ENCODE measurements around the gene ZNF367. TPM values are rescaled to one million over a fixed set of nuclear protein-coding genes. Genes with fewer than 3 reads are reported as not detected.

Gene ZNF367
- polyA plus RNA-seq, 1 of the 3 experiments (the other 2 are of a cell fraction), result 1.5 TPM

DNA sequence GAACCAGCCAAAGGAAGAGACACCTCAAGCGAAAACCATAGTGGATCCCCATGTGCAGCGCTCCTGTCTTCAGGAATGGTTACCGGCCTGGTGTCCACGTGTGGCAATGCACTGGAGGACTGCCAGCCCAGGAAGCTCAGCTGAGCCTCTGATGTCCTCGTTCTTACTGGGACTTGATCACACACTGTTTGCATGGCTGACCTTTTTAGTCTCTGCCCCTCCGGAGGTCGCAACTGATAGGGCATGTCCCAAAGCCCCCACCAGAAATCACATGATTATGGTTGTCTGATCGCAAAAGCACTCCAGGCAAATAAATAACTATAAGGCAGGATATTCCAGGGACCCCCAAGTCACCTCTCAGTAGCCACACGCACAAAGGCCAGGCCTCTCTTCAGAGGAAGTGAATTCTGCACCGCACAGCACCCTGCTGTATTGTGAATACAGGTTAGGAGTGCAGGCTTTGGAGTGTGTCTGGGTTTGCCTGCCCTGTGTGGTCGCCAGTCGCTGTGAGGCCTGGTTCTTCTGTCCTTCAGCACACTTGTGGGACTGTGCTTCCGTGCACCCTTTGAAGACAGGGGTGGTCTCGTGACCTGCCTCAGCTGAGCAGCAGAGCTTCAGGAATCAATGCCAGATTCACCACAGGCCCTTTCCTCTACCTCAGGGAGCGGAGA is 18.4 kb upstream of the ZNF367 start:
- TF ChIP-seq RXRA (IDR thresholded peaks at IDR 0.05; ENCODE audit: borderline replicate concordance, low read depth), result no peak
- TF ChIP-seq SMC3 (IDR thresholded peaks at IDR 0.05; ENCODE audit: low read depth, low read length), result no peak
- no peak for TF ChIP-seq CHD2 (IDR thresholded peaks at IDR 0.05; ENCODE audit: low read length, partially characterized antibody)
- TF ChIP-seq MXI1 (IDR thresholded peaks at IDR 0.05; ENCODE audit: low read depth, low read length), result no peak
- TF ChIP-seq RCOR1 (IDR thresholded peaks at IDR 0.05; ENCODE audit: low read length), result no peak
- TF ChIP-seq, protein P1, sequence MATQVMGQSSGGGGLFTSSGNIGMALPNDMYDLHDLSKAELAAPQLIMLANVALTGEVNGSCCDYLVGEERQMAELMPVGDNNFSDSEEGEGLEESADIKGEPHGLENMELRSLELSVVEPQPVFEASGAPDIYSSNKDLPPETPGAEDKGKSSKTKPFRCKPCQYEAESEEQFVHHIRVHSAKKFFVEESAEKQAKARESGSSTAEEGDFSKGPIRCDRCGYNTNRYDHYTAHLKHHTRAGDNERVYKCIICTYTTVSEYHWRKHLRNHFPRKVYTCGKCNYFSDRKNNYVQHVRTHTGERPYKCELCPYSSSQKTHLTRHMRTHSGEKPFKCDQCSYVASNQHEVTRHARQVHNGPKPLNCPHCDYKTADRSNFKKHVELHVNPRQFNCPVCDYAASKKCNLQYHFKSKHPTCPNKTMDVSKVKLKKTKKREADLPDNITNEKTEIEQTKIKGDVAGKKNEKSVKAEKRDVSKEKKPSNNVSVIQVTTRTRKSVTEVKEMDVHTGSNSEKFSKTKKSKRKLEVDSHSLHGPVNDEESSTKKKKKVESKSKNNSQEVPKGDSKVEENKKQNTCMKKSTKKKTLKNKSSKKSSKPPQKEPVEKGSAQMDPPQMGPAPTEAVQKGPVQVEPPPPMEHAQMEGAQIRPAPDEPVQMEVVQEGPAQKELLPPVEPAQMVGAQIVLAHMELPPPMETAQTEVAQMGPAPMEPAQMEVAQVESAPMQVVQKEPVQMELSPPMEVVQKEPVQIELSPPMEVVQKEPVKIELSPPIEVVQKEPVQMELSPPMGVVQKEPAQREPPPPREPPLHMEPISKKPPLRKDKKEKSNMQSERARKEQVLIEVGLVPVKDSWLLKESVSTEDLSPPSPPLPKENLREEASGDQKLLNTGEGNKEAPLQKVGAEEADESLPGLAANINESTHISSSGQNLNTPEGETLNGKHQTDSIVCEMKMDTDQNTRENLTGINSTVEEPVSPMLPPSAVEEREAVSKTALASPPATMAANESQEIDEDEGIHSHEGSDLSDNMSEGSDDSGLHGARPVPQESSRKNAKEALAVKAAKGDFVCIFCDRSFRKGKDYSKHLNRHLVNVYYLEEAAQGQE (IDR thresholded peaks at IDR 0.05; ENCODE audit: low read depth, low read length), result no peak
- TF ChIP-seq MEF2A (IDR thresholded peaks at IDR 0.05; ENCODE audit: borderline replicate concordance, low read depth), result no peak
- no peak for TF ChIP-seq FOSL2 (IDR thresholded peaks at IDR 0.05; ENCODE audit: borderline replicate concordance, low read depth)
- TF ChIP-seq YY1 (IDR thresholded peaks at IDR 0.05; ENCODE audit: low read depth), result no peak
- no peaks in the 10 kb centered on the region for H3K9me3 ChIP-seq
- no peaks in the 10 kb centered on the region for H3K79me2 ChIP-seq (ENCODE audit: insufficient read depth)
- no peaks in the 10 kb centered on the region for H4K20me1 ChIP-seq (ENCODE audit: insufficient read depth)
- DNase-seq, result no peak
- no peaks in the 10 kb centered on the region for H3F3A ChIP-seq (replicated peaks; ENCODE audit: insufficient read depth)
- 86% methylated on average over 12 of the region's 15 CpGs for WGBS (ENCODE audit: low lambda C conversion rate)
- POLR2A ChIA-PET, result no interaction called here
- no peak overlapping the region for H3K27ac ChIP-seq (ENCODE audit: low read depth in 2 of 2, low read length in 1 of 2)
- CTCF ChIA-PET, result no interaction called here
- no peak overlapping the region for H3K4me2 ChIP-seq
- no peak overlapping the region for H3K4me3 ChIP-seq (ENCODE audit: low read depth in 2 of 2, low read length in 1 of 2)
- H3K9me2 ChIP-seq, result no peaks in the 10 kb centered on the region
- H3K36me3 ChIP-seq (replicated peaks in 1 of 2; ENCODE audit: control insufficient read depth in 1 of 2, insufficient read depth in 2 of 2, low read length in 1 of 2), result no peaks in the 10 kb centered on the region
- no peak overlapping the region for H2AFZ ChIP-seq (ENCODE audit: low read depth)
- H3K9ac ChIP-seq, result no peak overlapping the region
- no peaks in the 10 kb centered on the region for H3K4me1 ChIP-seq (ENCODE audit: control insufficient read depth in 1 of 2, insufficient read depth in 2 of 2, low read depth in 1 of 2, low read length in 1 of 2)
- H3K27me3 ChIP-seq (ENCODE audit: insufficient read depth), result no peaks in the 10 kb centered on the region

DNA sequence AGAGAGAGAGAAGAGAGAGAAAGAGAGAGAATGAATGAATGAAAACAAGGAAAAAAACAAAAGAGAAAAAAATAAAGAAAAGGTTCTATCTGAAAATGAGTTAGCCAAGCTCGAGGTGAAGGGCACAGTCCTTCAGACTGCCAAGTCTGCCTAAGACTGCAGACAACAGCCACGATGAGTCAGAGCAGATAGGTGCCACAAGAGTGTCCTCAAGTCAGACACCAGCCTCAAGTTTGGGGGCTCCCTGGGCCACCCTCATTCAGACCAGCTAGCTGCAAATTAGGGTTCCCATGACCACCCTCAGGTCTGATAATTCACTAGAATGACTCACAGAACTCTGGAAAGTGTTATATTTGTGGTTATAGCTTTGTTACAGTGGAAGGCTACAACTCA is 17.9 kb upstream of the ZNF367 start:
- Histone ChIP-seq H3K4me3 (ENCODE audit: low read depth in 2 of 2, low read length in 1 of 2) (no peak overlapping the region), H3F3A (replicated peaks; ENCODE audit: insufficient read depth) (no peaks in the 10 kb centered on the region), H3K9ac (no peak overlapping the region), H4K20me1 (ENCODE audit: insufficient read depth) (no peaks in the 10 kb centered on the region), H3K4me1 (ENCODE audit: control insufficient read depth in 1 of 2, insufficient read depth in 2 of 2, low read depth in 1 of 2, low read length in 1 of 2) (no peaks in the 10 kb centered on the region), H3K9me3 (no peaks in the 10 kb centered on the region), H3K27me3 (ENCODE audit: insufficient read depth) (no peaks in the 10 kb centered on the region), H3K79me2 (ENCODE audit: insufficient read depth) (no peaks in the 10 kb centered on the region), H2AFZ (ENCODE audit: low read depth) (no peak overlapping the region), H3K27ac (ENCODE audit: low read depth in 2 of 2, low read length in 1 of 2) (no peak overlapping the region), H3K36me3 (replicated peaks in 1 of 2; ENCODE audit: control insufficient read depth in 1 of 2, insufficient read depth in 2 of 2, low read length in 1 of 2) (no peaks in the 10 kb centered on the region), H3K9me2 (no peaks in the 10 kb centered on the region), H3K4me2 (no peak overlapping the region)
- ChIA-PET CTCF (no interaction called here), POLR2A (no interaction called here)
- no peak for DNase-seq
- WGBS (ENCODE audit: low lambda C conversion rate), result 54% methylated on average over 2 of the region's 2 CpGs
- TF ChIP-seq RAD21 (IDR thresholded peaks at IDR 0.05; ENCODE audit: low read length), result no peak
- no peak for TF ChIP-seq ELF1 (IDR thresholded peaks at IDR 0.05)
- no peak for TF ChIP-seq TAF1 (IDR thresholded peaks at IDR 0.05; ENCODE audit: borderline replicate concordance, low read depth, low read length)
- TF ChIP-seq, protein P2, sequence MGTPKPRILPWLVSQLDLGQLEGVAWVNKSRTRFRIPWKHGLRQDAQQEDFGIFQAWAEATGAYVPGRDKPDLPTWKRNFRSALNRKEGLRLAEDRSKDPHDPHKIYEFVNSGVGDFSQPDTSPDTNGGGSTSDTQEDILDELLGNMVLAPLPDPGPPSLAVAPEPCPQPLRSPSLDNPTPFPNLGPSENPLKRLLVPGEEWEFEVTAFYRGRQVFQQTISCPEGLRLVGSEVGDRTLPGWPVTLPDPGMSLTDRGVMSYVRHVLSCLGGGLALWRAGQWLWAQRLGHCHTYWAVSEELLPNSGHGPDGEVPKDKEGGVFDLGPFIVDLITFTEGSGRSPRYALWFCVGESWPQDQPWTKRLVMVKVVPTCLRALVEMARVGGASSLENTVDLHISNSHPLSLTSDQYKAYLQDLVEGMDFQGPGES (IDR thresholded peaks at IDR 0.05; ENCODE audit: low read depth, low read length), result no peak
- TF ChIP-seq, protein P3, sequence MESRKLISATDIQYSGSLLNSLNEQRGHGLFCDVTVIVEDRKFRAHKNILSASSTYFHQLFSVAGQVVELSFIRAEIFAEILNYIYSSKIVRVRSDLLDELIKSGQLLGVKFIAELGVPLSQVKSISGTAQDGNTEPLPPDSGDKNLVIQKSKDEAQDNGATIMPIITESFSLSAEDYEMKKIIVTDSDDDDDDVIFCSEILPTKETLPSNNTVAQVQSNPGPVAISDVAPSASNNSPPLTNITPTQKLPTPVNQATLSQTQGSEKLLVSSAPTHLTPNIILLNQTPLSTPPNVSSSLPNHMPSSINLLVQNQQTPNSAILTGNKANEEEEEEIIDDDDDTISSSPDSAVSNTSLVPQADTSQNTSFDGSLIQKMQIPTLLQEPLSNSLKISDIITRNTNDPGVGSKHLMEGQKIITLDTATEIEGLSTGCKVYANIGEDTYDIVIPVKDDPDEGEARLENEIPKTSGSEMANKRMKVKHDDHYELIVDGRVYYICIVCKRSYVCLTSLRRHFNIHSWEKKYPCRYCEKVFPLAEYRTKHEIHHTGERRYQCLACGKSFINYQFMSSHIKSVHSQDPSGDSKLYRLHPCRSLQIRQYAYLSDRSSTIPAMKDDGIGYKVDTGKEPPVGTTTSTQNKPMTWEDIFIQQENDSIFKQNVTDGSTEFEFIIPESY (IDR thresholded peaks at IDR 0.05; ENCODE audit: borderline replicate concordance, low read depth), result no peak
- TF ChIP-seq SIN3A (IDR thresholded peaks at IDR 0.05; ENCODE audit: borderline replicate concordance, low read depth, low read length), result no peak
- no peak for TF ChIP-seq YY1 (IDR thresholded peaks at IDR 0.05; ENCODE audit: low read depth)
- no peak for TF ChIP-seq EP300 (IDR thresholded peaks at IDR 0.05; ENCODE audit: borderline replicate concordance in 1 of 2, low read depth in 1 of 2, low read length in 1 of 2)
- TF ChIP-seq, protein P4, sequence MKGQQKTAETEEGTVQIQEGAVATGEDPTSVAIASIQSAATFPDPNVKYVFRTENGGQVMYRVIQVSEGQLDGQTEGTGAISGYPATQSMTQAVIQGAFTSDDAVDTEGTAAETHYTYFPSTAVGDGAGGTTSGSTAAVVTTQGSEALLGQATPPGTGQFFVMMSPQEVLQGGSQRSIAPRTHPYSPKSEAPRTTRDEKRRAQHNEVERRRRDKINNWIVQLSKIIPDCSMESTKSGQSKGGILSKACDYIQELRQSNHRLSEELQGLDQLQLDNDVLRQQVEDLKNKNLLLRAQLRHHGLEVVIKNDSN (IDR thresholded peaks at IDR 0.05; ENCODE audit: borderline replicate concordance, low read depth), result no peak
- TF ChIP-seq RCOR1 (IDR thresholded peaks at IDR 0.05; ENCODE audit: low read length), result no peak
- no peak for TF ChIP-seq RFX5 (IDR thresholded peaks at IDR 0.05; ENCODE audit: low read length)
- no peak for TF ChIP-seq SMC3 (IDR thresholded peaks at IDR 0.05; ENCODE audit: low read depth, low read length)
